ENCODE data around the gene MSI2.

Gene MSI2

DNA sequence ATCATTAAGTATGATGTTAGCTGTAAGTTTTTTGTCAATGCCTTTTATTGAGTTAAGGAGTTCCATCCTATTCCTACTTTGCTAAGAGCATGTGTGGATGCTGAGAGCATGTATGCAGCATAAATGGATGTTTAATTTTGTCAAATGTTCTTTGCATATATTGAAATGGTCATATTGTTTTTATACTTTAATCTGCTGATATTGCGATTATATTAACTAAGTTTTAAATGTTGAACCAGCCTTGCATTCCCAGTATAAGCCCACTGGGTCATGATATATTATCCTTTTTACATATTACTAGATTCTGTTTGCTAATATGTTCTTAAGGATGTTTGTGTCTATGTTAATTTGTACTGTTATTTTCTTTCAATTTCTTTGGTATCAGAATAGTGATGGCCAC is 435.6 kb downstream of the MSI2 start:
- TF ChIP-seq, protein P1, sequence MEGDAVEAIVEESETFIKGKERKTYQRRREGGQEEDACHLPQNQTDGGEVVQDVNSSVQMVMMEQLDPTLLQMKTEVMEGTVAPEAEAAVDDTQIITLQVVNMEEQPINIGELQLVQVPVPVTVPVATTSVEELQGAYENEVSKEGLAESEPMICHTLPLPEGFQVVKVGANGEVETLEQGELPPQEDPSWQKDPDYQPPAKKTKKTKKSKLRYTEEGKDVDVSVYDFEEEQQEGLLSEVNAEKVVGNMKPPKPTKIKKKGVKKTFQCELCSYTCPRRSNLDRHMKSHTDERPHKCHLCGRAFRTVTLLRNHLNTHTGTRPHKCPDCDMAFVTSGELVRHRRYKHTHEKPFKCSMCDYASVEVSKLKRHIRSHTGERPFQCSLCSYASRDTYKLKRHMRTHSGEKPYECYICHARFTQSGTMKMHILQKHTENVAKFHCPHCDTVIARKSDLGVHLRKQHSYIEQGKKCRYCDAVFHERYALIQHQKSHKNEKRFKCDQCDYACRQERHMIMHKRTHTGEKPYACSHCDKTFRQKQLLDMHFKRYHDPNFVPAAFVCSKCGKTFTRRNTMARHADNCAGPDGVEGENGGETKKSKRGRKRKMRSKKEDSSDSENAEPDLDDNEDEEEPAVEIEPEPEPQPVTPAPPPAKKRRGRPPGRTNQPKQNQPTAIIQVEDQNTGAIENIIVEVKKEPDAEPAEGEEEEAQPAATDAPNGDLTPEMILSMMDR (conservative IDR thresholded peaks at IDR 0.05; ENCODE audit: low read depth), result no peak
- H3K27ac ChIP-seq, result no peak overlapping the region
- no peak for DNase-seq (ENCODE audit: low spot score)
- POLR2A ChIA-PET (ENCODE audit: low non-redundant PET), result no interaction called here
- CTCF ChIA-PET, result interaction anchor here (0.5 kb wide), 1 partner anchor 767 kb away, joined by 3 read pairs; no protein-coding TSS in a partner anchor

DNA sequence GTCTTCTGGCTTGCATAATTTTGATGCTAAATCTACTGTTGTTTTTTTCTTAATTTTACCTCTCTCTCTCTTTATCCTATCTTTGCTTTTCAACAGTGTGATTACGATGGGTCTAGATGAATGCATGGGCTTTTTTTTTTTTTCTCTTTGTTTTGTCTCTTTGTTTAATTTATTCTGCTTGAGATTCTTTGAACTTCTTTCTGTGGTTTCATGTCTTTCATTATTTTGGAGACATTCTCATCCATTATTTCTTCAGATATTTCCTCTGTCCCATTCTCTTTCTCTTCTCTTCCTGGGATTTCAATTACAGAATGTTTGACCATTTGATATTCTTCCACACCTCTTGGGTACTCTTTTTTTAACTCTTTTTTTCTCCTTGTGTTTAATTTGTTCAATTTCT is 436.4 kb downstream of the MSI2 start:
- TF ChIP-seq, protein P1 (conservative IDR thresholded peaks at IDR 0.05; ENCODE audit: low read depth), result no peak
- CTCF ChIA-PET, result no interaction called here
- H3K27ac ChIP-seq, result no peak overlapping the region
- POLR2A ChIA-PET (ENCODE audit: low non-redundant PET), result no interaction called here
- no peak for DNase-seq (ENCODE audit: low spot score)

DNA sequence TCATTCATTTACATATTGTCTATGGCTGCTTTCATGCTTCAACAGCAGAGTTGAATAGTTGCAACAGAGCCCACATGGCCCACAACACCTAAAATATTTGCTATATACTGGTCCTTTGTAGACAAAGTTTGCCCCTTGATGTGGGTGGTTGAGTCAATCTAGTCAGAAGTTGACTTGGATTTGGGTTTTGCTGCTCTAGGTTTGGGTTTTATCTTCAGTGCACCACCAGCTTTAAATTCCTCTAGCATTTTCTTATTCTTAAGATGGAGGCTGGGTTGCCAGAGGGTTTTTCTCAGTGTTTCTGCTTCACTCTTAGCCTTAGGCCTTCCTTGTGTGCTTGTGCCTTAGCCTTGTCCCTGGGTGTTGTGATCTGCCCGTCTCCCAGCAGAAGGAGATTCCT is 437.7 kb downstream of the MSI2 start:
- POLR2A ChIA-PET (ENCODE audit: low non-redundant PET), result no interaction called here
- CTCF ChIA-PET, result interaction anchor here (0.7 kb wide), 1 partner anchor 545 kb away, joined by 4 read pairs; no protein-coding TSS in a partner anchor
- TF ChIP-seq, protein P1 (conservative IDR thresholded peaks at IDR 0.05; ENCODE audit: low read depth), result no peak
- no peak overlapping the region for H3K27ac ChIP-seq
- DNase-seq (ENCODE audit: low spot score), result no peak

DNA sequence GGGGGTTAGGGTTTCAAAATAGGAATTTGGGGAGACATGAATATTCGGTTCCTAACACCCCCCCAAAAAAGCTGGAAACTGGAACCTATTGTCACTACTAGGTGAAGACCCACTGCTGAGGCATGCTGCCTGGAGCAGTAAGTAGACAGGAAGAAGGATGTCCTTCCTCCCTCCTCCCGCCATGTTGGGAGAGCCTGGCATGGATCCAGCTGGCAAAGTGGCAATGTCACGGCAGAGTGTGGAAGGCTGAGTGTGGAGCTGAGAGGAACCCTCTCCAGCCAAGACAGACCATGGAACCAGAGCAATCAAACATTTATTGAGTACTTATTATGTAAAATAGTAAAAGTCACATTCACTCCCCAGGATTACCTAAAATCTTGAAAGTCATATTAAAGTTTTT is 439.7 kb downstream of the MSI2 start:
- TF ChIP-seq, protein P1 (conservative IDR thresholded peaks at IDR 0.05; ENCODE audit: low read depth), result no peak
- H3K27ac ChIP-seq, result no peak overlapping the region
- ChIA-PET CTCF (no interaction called here), POLR2A (ENCODE audit: low non-redundant PET) (no interaction called here)
- no peak for DNase-seq (ENCODE audit: low spot score)

DNA sequence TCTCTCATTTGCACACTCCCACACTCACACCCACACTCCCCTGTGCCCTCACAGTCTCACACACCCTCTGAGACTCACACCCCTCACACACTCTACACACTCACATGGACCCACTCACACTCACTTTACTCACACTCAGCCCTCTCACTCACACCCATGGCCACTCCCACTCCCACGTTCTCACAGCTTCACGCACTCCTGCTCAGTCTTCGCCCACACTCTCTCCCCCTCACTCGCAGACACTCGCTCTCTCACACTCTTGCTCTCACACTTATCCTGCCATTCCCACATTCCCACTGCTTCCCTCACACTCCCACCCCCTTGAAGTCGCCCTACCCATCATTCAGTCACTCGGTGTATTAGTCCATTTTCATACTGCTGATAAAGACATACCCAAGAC is 440.9 kb downstream of the MSI2 start:
- TF ChIP-seq, protein P1 (conservative IDR thresholded peaks at IDR 0.05; ENCODE audit: low read depth), result no peak
- ChIA-PET CTCF (interaction anchor here (0.9 kb wide), 1 partner anchor 454 kb away, joined by 4 read pairs; no protein-coding TSS in a partner anchor), POLR2A (ENCODE audit: low non-redundant PET) (no interaction called here)
- H3K27ac ChIP-seq, result no peak overlapping the region
- no peak for DNase-seq (ENCODE audit: low spot score)

DNA sequence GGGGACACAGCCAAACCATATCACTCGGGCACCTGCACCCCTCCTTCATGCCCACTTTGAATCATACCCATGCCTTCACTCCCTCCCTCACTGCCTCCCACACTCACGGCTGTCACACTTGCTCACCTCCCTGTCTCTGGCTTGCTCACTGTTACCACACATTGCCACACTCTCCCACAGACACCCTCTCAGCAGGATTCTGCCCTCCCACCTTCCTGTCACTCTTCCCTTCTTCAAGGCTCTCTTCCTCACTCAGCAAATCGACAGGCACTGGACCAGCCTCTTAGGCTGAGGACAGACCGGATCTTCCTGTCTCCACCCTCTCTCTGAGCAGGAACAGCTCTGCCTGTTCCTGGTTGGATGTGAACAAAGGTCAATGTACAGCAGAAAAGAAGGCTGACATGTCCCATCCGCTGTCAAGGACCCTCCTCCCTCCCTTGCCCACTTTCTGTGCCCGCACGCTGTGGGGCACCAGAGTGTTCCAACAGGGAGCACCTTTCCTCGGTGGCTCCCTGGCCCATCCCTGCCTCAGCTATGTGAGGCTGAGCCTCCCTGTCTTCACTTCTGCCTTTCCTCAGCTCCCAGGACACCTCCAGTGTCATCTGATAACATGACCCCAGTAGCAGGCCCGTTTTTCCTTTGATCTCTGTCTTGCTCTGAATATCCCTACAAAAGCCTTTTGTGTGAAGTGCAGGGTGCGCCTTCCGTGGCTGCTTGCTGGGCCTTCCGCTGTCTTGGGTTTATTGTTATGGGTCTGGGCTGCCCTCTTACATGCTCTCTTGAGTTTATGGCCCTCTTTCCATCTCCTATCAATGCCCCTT is 441.8 kb downstream of the MSI2 start:
- no peak for DNase-seq (ENCODE audit: low spot score)
- H3K27ac ChIP-seq, result no peak overlapping the region
- TF ChIP-seq, protein P1 (conservative IDR thresholded peaks at IDR 0.05; ENCODE audit: low read depth), result no peak
- ChIA-PET POLR2A (ENCODE audit: low non-redundant PET) (no interaction called here), CTCF (no interaction called here)
